GM18873 (cell line): ENCODE measurements around the gene KIF26B.

Experiments used
- ATAC-seq: cut with Tn5 transposase; IDR thresholded peaks from one replicate; pipeline ENCODE4 v1.9.1; 2021; ENCODE audit warnings: mild to moderate bottlenecking, moderate library complexity, moderate number of reproducible peaks; ENCODE audit not compliant: unreplicated experiment, low FRiP score

KIF26B gene

GRCh38 chr1:245205864-245206263 is 51.1 kb downstream of the KIF26B start:
- no peak for ATAC-seq

GRCh38 chr1:245207056-245207638 is 52.4 kb downstream of the KIF26B start:
- ATAC-seq: no peak

GRCh38 chr1:245207801-245208200 is 53.0 kb downstream of the KIF26B start:
- no peak for ATAC-seq

- ATAC-seq: no peak
These were observed 55.1 kb downstream of the KIF26B start for GRCh38 chr1:245209658-245210435.

GRCh38 chr1:245211035-245211749 is 56.4 kb downstream of the KIF26B start:
- ATAC-seq: no peak

GRCh38 chr1:245211761-245212160 is 57.0 kb downstream of the KIF26B start:
- no peak for ATAC-seq

- no peak for ATAC-seq
These were observed 57.5 kb downstream of the KIF26B start for GRCh38 chr1:245212221-245212710.

GRCh38 chr1:245213066-245213831 is 58.5 kb downstream of the KIF26B start:
- no peak for ATAC-seq

- no peak for ATAC-seq
These were observed 60.3 kb downstream of the KIF26B start for GRCh38 chr1:245215071-245215470.

- ATAC-seq: no peak
These were observed 61.8 kb downstream of the KIF26B start for GRCh38 chr1:245216366-245217115.

- no peak for ATAC-seq
These were observed 63.2 kb downstream of the KIF26B start for GRCh38 chr1:245217853-245218608.

GRCh38 chr1:245220381-245220985 is 65.7 kb downstream of the KIF26B start:
- ATAC-seq: no peak

- ATAC-seq: no peak
These were observed 67.0 kb downstream of the KIF26B start for GRCh38 chr1:245221805-245222204.

GRCh38 chr1:245222931-245223595 is 68.3 kb downstream of the KIF26B start:
- no peak for ATAC-seq

GRCh38 chr1:245225322-245226202 is 70.8 kb downstream of the KIF26B start:
- no peak for ATAC-seq

- no peak for ATAC-seq
These were observed 71.4 kb downstream of the KIF26B start for GRCh38 chr1:245226203-245226499.

- ATAC-seq: no peak
These were observed 74.3 kb downstream of the KIF26B start for GRCh38 chr1:245229051-245229450.
